COLO668 (cell line): Measurements from ENCODE around the gene TMEM260.
A peak's percentile ranks its signal among the peaks of the same experiment; 100 is the strongest.

Experiments used
- DNase-seq: peaks from one replicate; lab custom pipeline; 2025; ENCODE audit not compliant: unreplicated experiment; lab: John Stamatoyannopoulos, UW

The TMEM260 gene

GRCh38 chr14:56579345-56580220, at the start of gene TMEM260:
Gene TMEM260, plus strand, starts transcription at chr14:56579798. Its CDS starts 117 bp downstream, at chr14:56579915.
- peak; percentile 93 for DNase-seq

DNA sequence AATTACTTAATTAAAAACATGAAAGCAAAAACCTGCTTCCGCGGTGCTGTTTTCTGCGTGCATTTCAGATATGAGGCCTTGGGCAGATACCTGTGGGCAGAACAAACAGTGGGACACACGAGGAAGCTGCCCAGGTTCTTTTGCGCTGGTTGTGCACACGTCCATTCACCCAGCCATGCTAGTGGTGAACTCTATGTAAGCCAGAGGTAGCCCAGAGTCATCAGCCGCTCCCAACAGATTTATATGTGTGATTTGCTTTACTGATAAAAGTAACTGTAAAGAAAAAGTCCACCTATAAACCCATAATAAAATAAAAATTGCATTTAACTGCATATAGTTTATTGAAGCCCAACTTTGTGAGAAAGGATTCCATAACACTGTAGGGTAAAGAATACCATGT, 47.1 kb upstream of the TMEM260 start:
- no peak for DNase-seq

- no peak for DNase-seq
Measured at GRCh38 chr14:56534656-56535055, 44.9 kb upstream of the TMEM260 start.

- no peak for DNase-seq
Measured at GRCh38 chr14:56539862-56540261, 39.7 kb upstream of the TMEM260 start.

DNA sequence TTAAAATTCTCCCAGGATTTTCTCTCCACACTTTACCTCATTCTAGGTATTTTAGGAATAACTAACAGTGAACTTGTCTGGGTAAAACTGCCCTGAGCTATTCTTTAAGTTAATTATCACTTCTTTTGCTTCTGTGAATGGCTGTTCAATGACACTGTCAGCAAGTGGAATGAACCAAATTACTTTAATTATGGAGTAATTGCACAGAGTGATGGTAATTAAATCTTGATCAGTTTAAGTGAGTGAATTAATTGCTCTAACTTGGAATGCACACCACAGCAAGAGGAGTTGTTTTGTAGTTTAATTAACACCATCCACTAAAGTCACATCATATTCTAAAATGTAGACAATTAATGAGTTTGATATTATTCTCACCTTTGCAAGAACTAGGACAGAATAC, 36.2 kb upstream of the TMEM260 start:
- no peak for DNase-seq

GRCh38 chr14:56549721-56550120, 29.9 kb upstream of the TMEM260 start:
- DNase-seq: no peak

GRCh38 chr14:56552615-56553014, 27.0 kb upstream of the TMEM260 start:
- DNase-seq: no peak

DNA sequence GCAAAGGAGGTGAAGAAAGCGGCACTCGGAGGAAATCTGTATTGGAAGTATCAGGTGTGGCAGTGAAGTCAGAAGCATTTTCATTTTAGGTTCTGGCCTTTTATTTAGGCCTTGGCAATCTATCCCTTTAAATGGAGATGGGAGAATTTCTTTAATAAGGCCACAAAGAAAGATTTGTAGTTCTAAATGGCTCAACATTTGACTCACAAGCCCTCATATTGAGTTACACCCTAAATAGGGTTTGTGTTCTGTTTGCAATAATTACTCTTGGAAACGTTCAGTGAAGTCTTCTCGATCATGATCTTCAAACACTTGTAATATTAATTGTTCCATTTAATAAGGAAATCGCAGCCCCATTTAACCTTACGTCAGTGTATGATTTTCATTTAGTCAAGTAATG, 25.3 kb upstream of the TMEM260 start:
- no peak for DNase-seq

DNA sequence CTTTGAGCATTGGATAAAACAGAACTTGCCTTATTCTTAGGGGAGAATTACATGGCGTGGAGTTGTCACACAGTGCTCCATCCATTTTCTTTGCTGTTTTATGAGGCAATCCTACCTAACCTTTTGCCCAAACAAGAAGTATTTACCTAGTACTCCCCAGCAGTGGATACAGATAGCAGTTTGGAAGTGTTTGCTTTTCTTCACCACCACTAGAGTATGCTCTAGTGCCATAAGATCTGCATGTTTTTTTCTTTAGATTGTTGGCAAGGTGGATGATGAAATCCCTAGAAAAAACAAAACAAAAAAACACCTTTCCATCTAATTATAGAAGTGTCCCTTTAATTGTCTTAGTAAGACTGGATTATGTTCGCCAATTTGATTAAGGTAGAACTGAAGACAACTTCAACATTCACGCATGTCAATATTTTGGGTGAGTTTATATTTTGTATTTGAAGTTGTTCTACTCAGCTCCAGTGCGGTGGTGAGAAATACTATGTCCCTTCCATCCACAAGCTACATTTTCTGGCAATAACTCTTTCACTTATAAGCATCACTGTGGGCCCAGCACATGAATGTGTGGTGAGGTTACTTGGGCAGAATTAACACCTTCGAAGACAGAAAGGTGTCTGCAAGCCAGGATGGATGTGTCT, 23.6 kb upstream of the TMEM260 start:
- DNase-seq: no peak

DNA sequence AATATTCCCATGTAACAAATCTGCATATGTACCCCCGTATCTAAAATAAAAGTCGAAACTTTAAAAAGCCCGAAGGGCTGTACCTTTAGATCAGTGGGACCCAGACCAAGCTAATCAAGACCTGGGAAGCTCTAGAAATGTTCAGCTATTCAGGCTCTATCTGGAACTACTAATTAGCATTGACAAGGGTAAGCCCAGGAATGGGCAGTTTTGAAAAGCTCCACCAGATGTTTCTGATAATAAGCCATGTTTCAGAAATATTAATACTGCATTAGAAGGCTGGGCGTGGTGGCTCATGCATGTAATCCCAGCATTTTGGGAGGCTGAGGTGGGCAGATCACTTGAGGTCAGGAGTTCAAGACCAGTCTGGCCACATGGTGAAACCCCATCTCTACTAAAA, 20.4 kb upstream of the TMEM260 start:
- DNase-seq: no peak

GRCh38 chr14:56561606-56562005, 18.0 kb upstream of the TMEM260 start:
- no peak for DNase-seq

DNA sequence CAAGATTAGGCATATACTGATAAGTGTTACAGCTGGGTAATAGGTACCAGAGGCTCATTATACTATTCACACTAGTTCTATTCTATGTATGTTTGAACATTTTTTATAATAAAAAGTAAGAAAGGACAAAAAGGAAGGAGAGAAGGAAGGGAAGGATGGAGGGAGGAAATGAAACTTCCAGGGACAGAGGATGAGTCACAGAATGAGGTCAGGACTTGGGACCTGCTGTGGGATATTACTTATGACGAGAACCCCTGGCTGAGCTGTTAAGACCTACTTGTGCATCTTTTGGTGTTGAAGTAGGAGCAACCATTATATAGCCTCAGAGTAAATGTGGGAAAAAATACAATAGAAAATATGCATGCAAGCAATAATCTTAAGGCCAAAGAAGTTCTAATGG, 16.7 kb upstream of the TMEM260 start:
- no peak for DNase-seq

GRCh38 chr14:56569174-56569573, 10.4 kb upstream of the TMEM260 start:
- no peak for DNase-seq

DNA sequence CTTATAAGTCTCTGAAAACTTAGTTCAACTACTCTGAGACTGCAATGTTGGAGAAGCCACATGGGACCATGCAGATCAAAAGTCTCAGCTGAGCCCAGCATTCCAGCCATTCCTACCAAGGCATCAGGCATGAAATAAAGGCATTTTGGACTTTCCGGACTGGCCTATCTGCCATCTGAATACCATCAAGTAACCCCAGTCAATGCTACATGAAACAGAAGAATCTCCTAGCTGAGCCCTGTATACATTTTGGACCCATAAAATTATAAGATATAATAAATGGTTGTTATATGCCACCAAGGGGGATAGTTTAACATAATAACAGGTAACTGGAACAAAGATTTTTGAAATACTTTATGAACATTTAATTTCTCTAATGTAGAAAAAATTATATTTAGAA, 9.3 kb upstream of the TMEM260 start:
- DNase-seq: no peak

GRCh38 chr14:56580221-56580711, 668 bp downstream of the TMEM260 start:
- DNase-seq: peak; percentile 58

DNA sequence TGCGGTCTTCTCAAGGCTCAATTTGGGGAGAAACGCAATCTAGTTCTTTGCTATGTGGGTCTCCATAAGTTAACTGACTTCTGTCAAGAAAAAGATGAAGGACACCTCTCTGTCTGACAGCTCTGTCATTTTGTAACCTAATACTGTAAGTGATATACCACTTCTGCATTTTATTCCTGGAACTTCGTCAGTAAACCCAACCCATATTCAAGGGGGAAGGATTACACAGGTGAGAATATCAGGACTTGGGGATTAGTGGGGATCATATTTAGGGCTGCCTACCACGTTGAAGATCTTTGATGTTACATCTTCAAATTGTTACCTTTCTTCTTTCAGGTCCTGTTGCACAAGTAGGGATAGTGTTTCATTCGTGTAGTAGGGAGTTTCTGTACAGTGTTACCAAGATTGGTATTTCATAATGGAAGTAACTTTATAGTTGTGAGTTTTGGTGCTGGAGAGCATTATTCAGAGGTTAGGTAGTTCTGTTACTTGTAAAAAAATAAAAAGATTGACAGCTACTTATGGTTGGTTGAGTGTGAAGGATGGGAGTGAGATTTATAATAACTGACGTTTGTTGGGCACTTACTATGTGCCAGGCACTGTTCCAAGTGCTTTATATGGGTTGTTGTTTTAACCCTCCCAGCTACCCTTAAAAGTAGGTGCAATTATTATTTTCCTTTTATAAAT, 1.6 kb downstream of the TMEM260 start:
- DNase-seq: no peak

DNA sequence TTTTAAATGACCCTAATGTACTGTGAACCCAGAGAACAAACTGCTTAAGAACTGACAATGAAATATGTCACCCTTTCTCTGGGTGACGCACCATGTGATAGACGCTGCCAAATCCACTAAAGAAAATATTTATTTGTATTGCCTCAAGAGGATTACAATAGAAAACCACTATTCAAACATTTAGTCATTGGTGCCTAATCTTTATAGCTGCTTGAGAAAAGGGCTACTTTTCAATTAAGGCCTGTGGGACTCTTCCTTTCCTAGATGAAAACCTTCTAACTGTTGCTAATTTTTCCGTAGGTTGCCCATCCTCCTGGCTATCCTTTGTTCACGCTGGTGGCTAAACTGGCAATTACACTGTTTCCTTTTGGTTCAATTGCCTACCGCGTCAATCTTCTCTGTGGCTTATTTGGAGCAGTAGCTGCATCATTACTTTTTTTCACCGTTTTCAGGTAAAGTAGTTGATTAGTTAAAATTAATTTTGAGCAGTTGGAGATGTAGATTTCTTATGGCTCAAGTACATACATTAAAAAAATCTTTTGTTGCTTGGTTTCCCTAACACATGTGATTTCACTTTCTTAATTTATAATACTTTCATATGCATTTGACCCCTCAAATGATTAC, 6.0 kb downstream of the TMEM260 start:
- peak; percentile 47 for DNase-seq

DNA sequence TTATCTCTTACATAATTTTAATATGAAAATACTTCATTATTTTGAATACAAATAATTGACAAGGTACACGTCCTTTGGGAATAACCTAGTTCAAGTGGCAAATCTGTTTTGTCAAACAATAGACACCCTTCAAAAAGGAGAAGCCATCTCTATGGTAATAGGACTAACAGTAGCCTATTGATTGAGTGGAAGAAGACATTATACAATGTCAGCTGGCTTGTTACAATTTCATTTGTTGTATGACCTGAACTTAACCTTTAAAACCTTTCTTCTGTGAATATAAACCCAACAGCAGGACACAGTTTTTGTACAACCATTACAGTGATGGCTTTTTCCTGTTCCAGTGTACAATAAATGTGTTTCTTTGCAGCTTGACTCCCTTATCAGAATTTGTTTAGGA, 8.1 kb downstream of the TMEM260 start:
- no peak for DNase-seq

DNA sequence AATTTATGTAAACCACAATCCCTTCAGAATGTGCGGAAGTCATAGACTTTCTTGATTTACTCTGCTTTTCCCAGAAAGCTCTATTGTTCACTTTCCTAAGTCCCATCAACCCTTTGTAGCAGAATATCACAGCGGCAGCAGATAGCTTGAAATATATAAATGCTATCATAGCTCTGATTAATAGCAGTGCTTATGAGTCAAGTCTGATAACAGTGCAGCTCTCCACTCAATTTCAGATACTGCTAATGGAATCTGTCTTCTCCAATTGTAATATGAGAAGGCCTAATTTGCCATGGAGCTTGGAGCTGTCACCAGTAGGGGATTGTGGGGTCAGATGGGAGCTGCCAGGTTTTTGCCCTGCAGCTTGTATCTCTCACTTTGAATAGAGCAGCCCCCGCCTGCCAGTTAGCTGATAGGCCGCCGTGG, 10.9 kb downstream of the TMEM260 start:
- peak; percentile 45 for DNase-seq

DNA sequence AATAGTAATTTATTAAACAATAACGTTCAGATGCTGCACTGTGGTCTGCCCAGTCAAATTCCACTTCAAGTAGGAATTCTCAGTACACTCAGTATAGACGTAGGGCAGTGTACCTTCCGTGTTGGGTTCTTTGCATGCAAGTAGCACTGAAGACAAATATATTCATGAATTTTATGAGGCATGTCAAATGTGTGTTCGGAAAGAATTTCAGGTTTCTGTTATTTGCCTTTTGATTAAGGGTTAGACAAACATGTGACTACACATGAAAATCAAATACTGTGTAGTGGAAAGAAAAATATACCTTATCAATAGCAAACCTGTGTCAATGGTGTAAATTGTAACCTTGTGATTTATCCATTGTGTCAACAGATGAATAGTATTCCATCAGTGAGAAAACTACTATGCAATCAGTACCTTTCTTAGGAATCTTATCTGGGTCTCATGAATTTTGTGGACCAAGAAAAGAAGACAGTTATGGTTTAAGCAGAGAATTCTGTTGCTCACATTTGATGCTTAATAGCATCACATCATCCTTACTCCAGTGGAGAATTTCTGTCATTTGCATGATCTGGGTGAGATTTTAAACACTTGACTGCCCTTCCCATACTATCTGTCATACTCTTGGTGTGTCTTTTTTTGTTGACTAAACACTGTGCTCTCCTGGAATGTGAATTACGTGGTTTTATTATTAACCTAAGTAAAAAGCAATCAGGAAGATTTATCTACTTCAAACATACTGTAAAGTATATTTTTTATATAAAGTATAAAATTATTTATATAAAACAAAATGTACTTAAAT, 13.3 kb downstream of the TMEM260 start:
- peak; percentile 23 for DNase-seq
